GM18520 (cell line): Measurements from ENCODE around the gene RHAG.
"Not testable (repeated sequence)": the region's sequence is repeated elsewhere in the genome, so short reads cannot be mapped to it uniquely, and the experiment has no call there.

Experiments used
- ATAC-seq: cut with Tn5 transposase; IDR thresholded peaks from one replicate; pipeline ENCODE4 v1.9.1; 2021; ENCODE audit not compliant: unreplicated experiment

Gene RHAG

GRCh38 chr6:49636713-49637349 is at the start of gene RHAG:
Gene RHAG (minus strand): TSS chr6:49636839. CDS start chr6:49636812, 27 bp downstream.
- ATAC-seq, result no peak

- no peak for ATAC-seq
These were observed 40.1 kb upstream of the RHAG start for GRCh38 chr6:49676671-49677281.

DNA sequence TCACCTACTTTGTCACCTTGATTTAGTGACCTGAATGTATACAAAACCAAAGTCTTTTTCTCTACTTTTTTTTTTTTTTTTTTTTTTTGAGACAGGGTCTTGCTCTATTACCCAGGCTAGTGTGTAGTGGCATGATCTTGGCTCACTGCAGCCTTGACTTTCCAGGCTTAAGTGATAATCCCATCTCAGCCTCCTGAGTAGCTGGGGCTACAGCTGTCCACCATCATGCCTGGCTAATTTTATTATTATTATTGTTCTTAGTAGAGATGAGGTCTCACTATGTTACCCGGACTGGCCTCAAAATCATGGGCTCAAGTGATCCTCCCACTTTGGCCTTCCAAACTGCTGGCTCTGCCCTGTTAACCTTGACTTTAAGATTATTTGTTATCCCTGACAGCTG is 39.2 kb upstream of the RHAG start:
- no peak for ATAC-seq

- no peak for ATAC-seq
These were observed 31.5 kb upstream of the RHAG start for GRCh38 chr6:49668083-49668511.

DNA sequence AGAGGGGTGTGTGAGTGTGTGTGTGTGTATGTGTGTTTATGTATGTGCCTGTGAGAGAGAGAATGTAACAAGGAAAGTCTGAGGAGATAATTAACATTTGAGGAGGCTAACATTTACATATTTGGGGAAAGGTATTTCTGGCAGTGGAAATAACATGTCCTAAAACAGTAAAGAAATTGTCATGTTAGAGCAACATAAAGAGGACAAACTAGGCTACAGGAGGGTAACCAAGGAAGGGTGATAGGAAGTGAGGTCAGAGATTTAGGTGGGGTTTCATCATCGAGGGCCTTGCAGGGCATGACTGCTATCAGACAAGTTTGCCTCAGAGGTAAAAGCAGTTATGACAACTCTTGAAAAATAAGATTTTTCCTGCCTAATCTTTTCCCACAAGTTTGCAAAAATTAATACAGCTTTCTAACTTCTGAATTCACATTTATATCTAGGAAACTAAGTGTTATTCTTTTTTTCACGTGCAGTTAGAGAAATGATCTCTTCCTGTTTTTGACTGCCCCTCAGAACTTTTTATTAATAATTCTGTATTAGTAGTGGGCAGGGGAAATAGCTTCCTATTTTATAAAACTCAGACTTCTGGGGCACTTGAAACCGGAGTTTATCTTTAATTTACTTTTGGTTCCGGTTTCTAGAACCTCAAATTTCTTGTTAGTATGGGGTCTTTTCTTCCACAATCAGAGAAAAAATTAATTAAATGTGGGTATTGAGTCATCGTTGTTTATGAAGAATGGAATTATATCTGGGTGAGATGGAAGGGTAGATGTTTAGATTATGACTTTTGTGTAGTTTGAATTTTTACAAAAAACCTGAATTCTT is 30.5 kb upstream of the RHAG start:
- no peak for ATAC-seq

GRCh38 chr6:49666480-49666879 is 29.8 kb upstream of the RHAG start:
- ATAC-seq, result no peak

DNA sequence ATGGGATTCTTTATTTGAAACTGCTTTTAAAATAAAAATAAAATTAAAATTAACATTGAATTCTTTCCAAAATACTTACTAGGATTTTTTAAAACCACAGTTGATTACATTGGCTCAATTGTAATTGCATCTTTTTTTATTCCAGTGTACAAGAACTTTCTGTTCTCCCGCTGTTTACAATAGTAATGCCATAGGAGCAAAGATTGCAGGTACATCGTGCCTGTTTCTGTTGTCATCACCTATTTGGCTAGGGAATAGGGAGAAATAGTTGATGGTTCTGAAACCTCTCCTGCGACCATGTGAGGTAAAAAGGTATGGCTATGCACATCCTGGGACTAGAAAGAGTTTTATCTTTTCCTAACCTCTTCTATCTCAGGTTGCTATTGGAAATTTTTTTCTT is 28.2 kb upstream of the RHAG start:
- ATAC-seq, result no peak

DNA sequence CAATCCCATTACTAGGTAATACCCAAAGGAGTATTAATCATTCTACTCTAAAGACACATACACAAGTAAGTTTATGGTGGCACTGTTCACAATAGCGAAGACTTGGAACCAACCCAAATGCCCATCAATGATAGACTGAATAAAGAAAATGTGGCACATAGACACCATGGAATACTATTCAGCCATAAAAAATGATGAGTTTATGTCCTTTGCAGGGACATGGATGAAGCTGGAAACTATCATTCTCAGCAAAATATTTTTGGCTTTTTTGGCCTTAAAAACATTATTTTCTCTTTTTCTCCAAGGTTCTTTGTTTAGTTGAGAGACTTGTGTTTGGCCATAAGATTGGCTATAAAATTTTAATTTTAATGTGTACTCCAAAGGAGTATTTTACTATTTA is 27.4 kb upstream of the RHAG start:
- not testable (repeated sequence) for ATAC-seq

DNA sequence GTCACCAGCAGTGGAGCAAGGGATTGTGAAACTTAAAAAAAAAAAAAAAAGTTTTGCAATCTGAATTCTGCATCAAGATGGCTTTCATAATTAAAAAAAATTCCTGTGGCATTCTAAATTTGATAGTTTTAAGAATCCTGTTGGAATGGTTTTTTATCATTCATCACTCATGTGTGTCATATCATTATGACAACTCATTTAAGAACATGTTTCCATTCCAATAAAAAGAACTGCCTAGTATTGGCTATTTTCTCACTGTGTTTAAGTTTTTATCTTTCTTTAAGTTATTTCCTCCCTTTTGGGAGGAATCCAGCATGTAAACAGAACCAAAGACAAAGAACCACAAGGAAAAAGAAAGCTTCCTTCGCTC is 26.2 kb upstream of the RHAG start:
- no peak for ATAC-seq

DNA sequence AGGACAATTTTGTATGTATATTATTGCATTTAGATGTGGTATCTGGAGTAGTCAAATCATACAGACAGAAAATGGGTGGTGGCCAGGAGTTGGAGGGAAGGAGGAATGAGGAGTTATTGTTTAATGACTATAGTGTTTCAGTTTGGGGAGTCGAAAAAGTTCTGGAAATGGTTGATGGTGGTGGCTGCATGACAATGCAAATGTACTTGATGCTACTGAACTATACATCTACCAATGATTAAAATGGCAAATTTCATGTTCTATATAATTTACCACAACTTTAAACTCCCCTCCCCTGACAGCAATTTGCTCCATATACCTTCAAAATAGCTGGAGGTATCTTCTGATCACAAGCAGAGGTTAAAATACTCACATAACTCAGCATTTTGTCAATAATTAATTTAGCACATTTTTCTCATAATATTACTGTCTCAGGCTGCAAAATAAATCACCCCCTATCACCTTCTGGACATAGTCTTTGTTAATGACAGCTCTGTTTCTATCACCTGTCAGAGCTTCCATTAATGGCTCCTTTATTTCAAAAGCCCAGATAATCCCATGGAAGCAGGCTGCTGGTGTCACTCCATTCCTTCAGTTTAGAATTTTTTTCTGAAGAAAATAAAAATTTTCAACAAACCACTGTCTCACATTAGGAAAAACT is 25.7 kb upstream of the RHAG start:
- ATAC-seq, result no peak

GRCh38 chr6:49653942-49654341 is 17.3 kb upstream of the RHAG start:
- no peak for ATAC-seq

DNA sequence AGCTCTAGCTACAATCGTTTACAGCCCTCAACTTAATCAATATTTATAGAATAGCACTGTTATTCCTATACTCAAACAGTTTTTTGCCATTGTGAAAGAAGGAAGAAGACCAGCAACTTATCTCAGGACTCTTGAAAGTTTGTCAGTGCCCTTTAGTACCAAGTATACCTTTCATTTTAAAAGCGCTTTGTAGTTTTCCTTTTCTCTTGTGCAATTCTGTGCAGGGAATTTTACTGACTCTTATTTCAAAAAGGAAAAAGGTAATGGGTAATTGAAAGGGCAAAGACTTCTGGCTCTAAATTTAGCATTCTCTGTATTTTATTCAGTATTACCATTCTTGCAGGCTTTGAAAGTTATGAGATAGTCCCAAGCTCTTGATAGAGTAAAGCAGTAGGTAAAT is 16.8 kb upstream of the RHAG start:
- no peak for ATAC-seq

- ATAC-seq, result no peak
These were observed 14.6 kb upstream of the RHAG start for GRCh38 chr6:49651239-49651638.

DNA sequence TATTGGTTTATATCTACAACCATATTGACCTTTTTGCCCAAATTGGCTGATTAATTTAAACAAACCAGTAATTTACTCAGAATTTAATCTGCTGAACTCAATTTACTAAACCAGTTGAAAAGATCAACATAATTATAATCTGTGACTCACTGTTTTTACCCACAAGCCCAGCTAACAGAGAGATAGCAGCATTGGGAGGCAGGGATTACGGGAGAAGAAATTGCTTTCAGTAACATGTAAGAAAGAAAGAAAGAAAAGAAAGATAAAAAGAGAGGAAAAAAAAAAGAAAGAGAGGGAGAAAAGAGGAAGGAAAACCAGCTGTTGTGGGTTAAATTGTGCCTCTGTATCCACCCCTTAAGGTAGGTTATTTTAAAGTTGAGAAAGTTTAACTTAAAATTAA is 13.3 kb upstream of the RHAG start:
- ATAC-seq, result no peak

- ATAC-seq, result no peak
These were observed 11.4 kb upstream of the RHAG start for GRCh38 chr6:49648036-49648435.

- ATAC-seq, result no peak
These were observed 10.8 kb upstream of the RHAG start for GRCh38 chr6:49647476-49647875.

GRCh38 chr6:49646942-49647341 is 10.3 kb upstream of the RHAG start:
- ATAC-seq, result no peak

GRCh38 chr6:49646130-49646824 is 9.6 kb upstream of the RHAG start:
- ATAC-seq, result no peak

- ATAC-seq, result no peak
These were observed 8.5 kb upstream of the RHAG start for GRCh38 chr6:49645139-49645538.

DNA sequence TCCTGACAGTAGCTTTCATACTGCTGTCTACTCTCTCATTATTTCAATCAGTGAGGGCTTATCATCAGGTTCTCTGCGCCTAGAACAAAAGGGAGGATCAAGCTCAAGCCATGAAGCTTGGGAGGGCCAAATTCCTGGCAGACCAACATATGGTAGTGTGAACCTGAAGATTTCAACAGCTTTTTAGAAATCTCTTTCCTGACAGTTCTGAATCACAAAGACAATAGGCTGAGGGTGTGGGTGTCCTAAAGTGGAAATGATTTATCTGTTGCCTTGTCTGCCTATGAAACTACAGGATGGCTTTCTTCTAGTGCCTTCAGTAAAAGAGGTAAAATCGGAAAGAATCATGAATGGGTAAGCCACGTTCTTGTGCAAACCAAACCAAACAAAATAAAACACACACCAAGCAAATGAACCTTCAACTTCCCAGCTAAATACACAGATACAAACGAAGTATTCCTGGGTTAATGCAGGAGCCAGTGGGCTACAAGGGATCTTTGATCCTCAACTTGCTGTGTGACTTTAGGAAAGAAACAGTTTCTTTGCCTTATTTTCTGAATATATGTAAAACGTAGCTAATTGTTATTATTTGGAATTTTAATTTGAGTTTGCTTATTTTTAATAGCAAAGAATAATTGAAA is 2.7 kb upstream of the RHAG start:
- ATAC-seq, result no peak

DNA sequence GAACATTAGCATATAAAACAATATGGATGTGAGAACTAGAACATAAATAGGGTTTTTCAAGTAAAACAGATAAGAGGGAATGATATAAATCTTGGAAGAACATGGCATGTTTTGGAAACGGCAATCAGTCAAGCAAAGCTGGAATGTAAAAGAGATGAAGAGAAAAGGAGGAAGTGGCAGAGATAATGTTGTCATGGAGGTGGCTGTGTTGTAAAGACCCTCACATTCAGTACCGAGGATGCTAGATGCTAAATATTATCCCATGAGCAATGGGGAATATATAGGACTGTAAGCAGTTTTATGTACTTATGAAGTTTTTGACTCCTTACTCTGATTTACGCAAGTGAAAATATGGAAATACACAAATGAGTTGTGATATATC is 702 bp upstream of the RHAG start:
- ATAC-seq, result no peak
